Measurements from ENCODE around the gene NECTIN4.
"Not testable (repeated sequence)": the region's sequence is repeated elsewhere in the genome, so short reads cannot be mapped to it uniquely, and the experiment has no call there.

NECTIN4 gene

DNA sequence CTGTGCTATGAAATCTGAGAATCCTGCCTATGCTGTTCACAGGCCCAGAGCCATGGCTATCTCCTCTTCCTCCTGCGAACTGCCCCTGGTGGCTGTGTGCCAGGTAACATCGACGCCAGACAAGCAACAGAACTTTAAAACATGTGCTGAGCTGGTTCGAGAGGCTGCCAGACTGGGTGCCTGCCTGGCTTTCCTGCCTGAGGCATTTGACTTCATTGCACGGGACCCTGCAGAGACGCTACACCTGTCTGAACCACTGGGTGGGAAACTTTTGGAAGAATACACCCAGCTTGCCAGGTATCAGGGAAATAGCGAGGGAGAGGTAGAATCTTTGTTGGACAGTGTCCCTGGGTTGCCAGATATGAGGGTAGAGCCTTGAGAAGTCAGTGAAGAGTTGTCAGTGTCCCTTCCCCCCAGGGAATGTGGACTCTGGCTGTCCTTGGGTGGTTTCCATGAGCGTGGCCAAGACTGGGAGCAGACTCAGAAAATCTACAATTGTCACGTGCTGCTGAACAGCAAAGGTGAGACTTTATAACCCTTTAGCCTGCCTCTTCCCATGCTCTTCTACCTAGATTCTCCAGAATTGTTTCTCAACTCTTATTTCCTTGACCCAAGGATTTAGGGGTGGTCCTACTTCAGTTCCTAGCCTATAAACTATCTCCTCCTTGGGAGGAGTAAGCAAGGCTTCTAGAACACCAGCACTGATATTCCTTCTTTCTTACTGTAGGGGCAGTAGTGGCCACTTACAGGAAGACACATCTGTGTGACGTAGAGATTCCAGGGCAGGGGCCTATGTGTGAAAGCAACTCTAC is 29.9 kb upstream of the NECTIN4 start:
- TF ChIP-seq, protein P1, sequence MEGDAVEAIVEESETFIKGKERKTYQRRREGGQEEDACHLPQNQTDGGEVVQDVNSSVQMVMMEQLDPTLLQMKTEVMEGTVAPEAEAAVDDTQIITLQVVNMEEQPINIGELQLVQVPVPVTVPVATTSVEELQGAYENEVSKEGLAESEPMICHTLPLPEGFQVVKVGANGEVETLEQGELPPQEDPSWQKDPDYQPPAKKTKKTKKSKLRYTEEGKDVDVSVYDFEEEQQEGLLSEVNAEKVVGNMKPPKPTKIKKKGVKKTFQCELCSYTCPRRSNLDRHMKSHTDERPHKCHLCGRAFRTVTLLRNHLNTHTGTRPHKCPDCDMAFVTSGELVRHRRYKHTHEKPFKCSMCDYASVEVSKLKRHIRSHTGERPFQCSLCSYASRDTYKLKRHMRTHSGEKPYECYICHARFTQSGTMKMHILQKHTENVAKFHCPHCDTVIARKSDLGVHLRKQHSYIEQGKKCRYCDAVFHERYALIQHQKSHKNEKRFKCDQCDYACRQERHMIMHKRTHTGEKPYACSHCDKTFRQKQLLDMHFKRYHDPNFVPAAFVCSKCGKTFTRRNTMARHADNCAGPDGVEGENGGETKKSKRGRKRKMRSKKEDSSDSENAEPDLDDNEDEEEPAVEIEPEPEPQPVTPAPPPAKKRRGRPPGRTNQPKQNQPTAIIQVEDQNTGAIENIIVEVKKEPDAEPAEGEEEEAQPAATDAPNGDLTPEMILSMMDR (conservative IDR thresholded peaks at IDR 0.05; ENCODE audit: control insufficient read depth, insufficient read depth, low read depth, low read length) = peak; percentile 52
- peak overlapping the region; percentile 90 for H3K4me3 ChIP-seq (ENCODE audit: control insufficient read depth, low read depth, low read length)
- DNase-seq (ENCODE audit: low read depth) = peak; percentile 86

DNA sequence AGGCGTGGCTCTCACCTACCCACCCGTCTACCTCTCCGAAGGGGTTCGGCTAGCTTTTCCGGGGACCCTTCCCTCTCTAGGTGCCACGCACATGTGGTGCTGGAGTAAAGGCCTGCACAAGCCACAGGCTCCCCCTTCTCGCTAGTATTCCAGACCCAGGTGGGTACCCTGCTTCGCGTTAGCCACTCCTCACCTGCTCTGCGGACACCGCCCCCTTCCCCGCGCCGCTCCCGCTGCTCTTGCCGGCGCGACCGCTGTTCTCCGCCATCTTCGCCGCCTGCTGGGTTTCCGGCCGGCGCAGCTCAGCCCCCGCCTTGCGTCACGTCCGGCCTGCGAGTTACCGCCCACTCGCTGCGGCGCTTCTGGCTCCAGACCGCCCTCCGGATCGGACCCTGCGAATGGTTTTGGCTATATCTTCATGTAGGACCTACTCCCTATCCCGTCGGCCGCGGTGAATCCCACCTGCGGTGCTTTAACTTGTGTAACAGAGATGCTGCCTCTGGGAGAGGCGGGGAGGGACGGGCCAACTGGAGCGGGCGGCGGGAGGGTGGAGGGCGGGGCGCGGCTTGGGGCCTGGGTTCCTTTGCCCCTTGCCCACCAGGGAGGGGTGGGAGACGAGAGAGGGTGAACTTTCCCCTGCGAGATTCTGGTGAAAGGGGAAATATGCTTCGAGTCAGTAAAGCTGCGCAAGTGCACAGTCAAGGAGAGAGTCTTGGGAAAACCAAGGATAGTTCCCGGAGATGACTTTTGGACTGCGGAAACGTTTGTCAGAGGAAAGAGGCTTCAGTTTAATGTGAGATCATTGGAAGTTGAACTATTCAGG is 28.6 kb upstream of the NECTIN4 start, which contains the start of the genes NIT1 and PFDN2:
Gene NIT1 (plus strand): TSS at position 347 of the 823 bp plus-strand sequence. CDS start 72 bp downstream, at position 419.
Gene PFDN2 (minus strand): TSS at position 279 of the 823 bp plus-strand sequence. CDS start 11 bp downstream, at position 268.
- TF ChIP-seq, protein P1 (conservative IDR thresholded peaks at IDR 0.05; ENCODE audit: control insufficient read depth, insufficient read depth, low read depth, low read length) = no peak
- peak within 1 kb of the TSS; percentile 90 for H3K4me3 ChIP-seq (ENCODE audit: control insufficient read depth, low read depth, low read length)
- peak; percentile 81 for DNase-seq (ENCODE audit: low read depth)

GRCh38 chr1:161115961-161116360 is 26.6 kb upstream of the NECTIN4 start:
- not testable (repeated sequence) for DNase-seq (ENCODE audit: low read depth); H3K4me3 ChIP-seq (ENCODE audit: control insufficient read depth, low read depth, low read length)

DNA sequence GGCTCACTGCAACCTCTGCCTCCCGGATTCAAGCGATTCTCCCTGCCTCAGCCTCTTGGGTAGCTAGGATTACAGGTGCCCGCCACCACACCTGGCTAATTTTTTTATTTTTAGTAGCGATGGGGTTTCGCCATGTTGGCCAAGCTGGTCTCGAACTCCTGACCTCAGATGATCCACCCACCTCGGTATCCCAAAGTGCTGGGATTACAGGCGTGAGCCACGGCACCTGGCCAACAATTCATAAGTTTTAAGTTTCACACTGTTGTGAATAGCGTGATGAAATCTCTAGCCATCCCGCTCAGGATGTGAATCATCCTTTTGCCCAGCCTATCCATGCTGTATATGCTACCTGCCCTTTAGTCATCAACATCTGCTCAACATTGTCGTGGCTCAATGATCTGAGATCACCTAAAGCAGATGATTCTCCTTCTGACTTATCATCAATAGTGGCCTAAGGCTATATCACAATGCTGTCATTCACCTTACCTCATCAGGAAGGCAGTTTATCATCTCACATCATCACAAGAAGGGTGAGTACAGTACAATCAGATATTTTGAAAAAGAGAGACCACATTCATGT is 25.9 kb upstream of the NECTIN4 start:
- H3K4me3 ChIP-seq (ENCODE audit: control insufficient read depth, low read depth, low read length) = no peak overlapping the region
- DNase-seq (ENCODE audit: low read depth) = peak; percentile 97

GRCh38 chr1:161114556-161114955 is 25.2 kb upstream of the NECTIN4 start:
- no peak for DNase-seq (ENCODE audit: low read depth)
- TF ChIP-seq, protein P1 (conservative IDR thresholded peaks at IDR 0.05; ENCODE audit: control insufficient read depth, insufficient read depth, low read depth, low read length) = no peak
- no peak overlapping the region for H3K4me3 ChIP-seq (ENCODE audit: control insufficient read depth, low read depth, low read length)

More for the DNA sequence above, 25.9 kb upstream of the NECTIN4 start:
- TF ChIP-seq, protein P1 (conservative IDR thresholded peaks at IDR 0.05; ENCODE audit: control insufficient read depth, insufficient read depth, low read depth, low read length) = no peak

- no peak for DNase-seq (ENCODE audit: low read depth)
- H3K4me3 ChIP-seq (ENCODE audit: control insufficient read depth, low read depth, low read length) = no peak overlapping the region
- TF ChIP-seq, protein P1 (conservative IDR thresholded peaks at IDR 0.05; ENCODE audit: control insufficient read depth, insufficient read depth, low read depth, low read length) = no peak
Observed at GRCh38 chr1:161113915-161114314, 24.6 kb upstream of the NECTIN4 start.
